Measurements from ENCODE around the gene RPL39L. TPM values are rescaled to one million over a fixed set of nuclear protein-coding genes. Genes with fewer than 3 reads are reported as not detected.

RPL39L gene
- total RNA-seq, 4 donors from 2014 or later: 3.0 to 29.8 (median 11.6) TPM

DNA sequence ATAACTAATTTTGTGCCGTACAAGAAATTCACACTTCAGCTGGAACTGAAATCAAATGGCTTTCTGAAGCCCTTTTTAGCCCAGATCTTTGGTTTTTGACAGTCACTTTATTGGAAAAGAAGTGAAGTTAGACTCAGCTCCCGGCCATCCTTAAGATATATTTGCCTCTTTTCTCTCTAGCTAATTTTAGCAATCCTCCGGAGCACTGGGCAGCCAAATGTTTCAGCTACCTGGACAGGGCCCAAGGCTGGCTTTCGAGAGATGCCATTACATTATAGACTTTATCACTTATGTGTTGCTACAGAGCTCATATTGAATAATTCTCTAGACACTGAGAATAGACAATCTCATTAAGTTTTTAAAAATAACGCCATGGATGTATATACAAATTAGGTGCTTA is 28.5 kb upstream of the RPL39L start:
- DNase-seq (ENCODE audit: low spot score in 2 of 2): no peak
- intact Hi-C loops (cut with DNase I; ENCODE audit: low total_unique reads): loop anchor here (10.0 kb wide), 1 partner anchor 313 kb away; no protein-coding TSS in a partner anchor
- no peak overlapping the region for H3K4me3 ChIP-seq (ENCODE audit: low read depth, poor library complexity, severe bottlenecking)
- 83 to 88% methylated on average over 5 of the region's 5 CpGs for WGBS, 2 donors
- TF ChIP-seq, protein P1, sequence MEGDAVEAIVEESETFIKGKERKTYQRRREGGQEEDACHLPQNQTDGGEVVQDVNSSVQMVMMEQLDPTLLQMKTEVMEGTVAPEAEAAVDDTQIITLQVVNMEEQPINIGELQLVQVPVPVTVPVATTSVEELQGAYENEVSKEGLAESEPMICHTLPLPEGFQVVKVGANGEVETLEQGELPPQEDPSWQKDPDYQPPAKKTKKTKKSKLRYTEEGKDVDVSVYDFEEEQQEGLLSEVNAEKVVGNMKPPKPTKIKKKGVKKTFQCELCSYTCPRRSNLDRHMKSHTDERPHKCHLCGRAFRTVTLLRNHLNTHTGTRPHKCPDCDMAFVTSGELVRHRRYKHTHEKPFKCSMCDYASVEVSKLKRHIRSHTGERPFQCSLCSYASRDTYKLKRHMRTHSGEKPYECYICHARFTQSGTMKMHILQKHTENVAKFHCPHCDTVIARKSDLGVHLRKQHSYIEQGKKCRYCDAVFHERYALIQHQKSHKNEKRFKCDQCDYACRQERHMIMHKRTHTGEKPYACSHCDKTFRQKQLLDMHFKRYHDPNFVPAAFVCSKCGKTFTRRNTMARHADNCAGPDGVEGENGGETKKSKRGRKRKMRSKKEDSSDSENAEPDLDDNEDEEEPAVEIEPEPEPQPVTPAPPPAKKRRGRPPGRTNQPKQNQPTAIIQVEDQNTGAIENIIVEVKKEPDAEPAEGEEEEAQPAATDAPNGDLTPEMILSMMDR (IDR thresholded peaks at IDR 0.05): no peak
- TF ChIP-seq POLR2A (IDR thresholded peaks at IDR 0.05): no peak

DNA sequence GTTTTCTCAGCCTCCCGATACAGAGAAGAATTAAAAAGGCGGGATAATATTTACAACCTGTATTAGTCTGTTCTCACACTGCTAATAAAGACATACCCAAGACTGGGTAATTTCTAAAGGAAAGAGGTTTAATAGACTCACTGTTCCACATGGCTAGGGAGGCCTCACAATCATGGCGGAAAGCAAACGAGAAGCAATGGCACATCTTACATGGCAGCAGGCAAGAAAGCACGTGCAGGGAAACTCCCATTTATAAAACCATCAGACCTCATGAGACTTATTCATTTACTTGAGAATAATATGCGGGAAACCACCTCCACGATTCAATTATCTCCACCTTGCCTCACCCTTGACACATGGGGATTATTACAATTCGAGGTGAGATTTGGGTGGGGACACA is 27.5 kb upstream of the RPL39L start:
- intact Hi-C loops (cut with DNase I; ENCODE audit: low total_unique reads): loop anchor here (10.0 kb wide), 1 partner anchor 312 kb away; no protein-coding TSS in a partner anchor
- no peak for DNase-seq (ENCODE audit: low spot score in 2 of 2)
- H3K4me3 ChIP-seq (ENCODE audit: low read depth, poor library complexity, severe bottlenecking): no peak overlapping the region
- 86 to 87% methylated on average over 8 of the region's 8 CpGs for WGBS, 2 donors
- TF ChIP-seq, protein P1 (IDR thresholded peaks at IDR 0.05): no peak
- no peak for TF ChIP-seq POLR2A (IDR thresholded peaks at IDR 0.05)

DNA sequence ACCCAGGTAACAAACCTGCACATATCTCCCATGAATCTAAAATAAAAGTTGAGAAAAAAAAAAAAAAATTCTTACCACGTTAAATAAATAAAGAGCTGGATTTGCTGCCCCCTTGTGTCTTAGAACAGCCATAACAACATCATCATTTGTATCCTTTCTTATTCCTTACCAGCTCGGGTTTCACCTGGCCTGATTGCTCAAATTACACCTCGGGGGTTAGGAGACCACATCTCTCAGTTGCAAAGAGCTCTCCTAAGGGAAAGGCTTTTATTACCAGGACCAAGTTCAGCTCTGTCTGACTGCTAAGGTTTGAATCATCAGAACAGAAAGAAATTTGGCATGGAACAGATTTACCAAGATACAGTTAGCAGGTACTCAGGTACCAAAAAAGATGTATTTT is 25.8 kb upstream of the RPL39L start:
- WGBS, 2 donors: 0 to 1% methylated on average over 3 of the region's 3 CpGs
- intact Hi-C loops (cut with DNase I; ENCODE audit: low total_unique reads): loop anchor here (10.0 kb wide), 1 partner anchor 310 kb away; no protein-coding TSS in a partner anchor

DNA sequence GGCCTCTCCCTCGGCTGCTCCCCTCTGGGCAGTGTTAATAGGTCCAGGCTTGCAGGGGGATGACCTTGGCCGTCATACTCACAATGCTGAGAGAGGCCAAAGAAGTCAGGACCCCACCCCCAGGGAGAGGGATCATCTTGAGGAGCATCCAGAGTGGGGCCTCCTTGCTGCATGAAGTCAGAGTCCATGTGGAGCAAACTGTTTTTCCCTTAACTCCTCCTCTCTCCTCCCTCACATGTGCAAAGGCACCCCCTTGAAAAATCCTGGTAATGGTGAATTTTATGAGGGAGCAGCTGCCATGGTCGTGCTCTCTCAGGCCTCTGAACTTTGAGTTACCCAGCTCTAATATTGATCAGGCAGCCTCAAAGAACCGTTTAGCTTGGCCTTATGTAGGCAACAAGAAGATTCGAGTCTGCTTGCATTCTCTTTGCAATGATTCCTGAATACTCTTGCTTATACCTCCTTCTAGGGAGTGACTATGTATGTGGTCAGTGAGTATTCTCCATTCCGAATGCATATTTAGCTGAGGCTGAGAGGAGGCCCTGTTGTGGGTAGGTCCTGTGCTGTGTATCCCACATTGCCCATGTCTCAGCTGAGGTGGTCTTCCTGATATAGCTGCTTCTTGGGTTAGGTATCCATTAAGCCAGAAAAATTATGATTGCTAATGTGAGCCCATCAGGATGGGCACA is 23.1 kb upstream of the RPL39L start:
- 70 to 77% methylated on average over 6 of the region's 6 CpGs for WGBS, 2 donors
- H3K4me3 ChIP-seq (ENCODE audit: low read depth, poor library complexity, severe bottlenecking): no peak overlapping the region
- TF ChIP-seq, protein P1 (IDR thresholded peaks at IDR 0.05): no peak
- no peak for TF ChIP-seq POLR2A (IDR thresholded peaks at IDR 0.05)
- intact Hi-C loops (cut with DNase I; ENCODE audit: low total_unique reads): loop anchor here (10.0 kb wide), 1 partner anchor 308 kb away; no protein-coding TSS in a partner anchor
- DNase-seq (ENCODE audit: low spot score in 2 of 2): no peak

More for the DNA sequence above, 25.8 kb upstream of the RPL39L start:
- peak in 1 of 2 donors; percentile 47 for DNase-seq (ENCODE audit: low spot score in 2 of 2)
- TF ChIP-seq, protein P1 (IDR thresholded peaks at IDR 0.05): peak in 1 of 3 donors; percentile 15
- no peak for TF ChIP-seq POLR2A (IDR thresholded peaks at IDR 0.05)
- no peak overlapping the region for H3K4me3 ChIP-seq (ENCODE audit: low read depth, poor library complexity, severe bottlenecking)

DNA sequence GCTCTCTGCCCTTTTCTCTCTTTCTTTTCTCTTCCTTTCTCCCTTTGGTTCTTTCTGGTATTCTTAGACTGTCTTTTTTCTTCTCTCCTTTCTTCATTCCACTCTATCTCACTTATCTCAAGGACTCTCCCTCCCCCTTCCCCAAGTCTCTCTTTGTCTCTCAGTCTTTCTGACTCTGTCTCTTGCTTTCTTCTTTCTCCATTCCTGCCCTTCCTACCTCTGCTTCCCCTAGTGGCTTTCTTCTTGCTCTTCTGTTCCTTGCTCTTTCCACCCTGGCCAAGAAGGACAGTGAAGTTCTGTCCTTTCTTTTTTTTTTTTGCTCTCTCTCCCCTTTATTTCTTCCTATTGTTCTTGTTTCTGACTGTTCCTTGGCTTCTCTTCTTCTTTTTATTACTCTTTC is 22.3 kb upstream of the RPL39L start:
- intact Hi-C loops (cut with DNase I; ENCODE audit: low total_unique reads): loop anchor here (10.0 kb wide), 1 partner anchor 307 kb away; no protein-coding TSS in a partner anchor
- no peak overlapping the region for H3K4me3 ChIP-seq (ENCODE audit: low read depth, poor library complexity, severe bottlenecking)
- DNase-seq (ENCODE audit: low spot score in 2 of 2): no peak
- TF ChIP-seq, protein P1 (IDR thresholded peaks at IDR 0.05): no peak
- TF ChIP-seq POLR2A (IDR thresholded peaks at IDR 0.05): no peak
